Measurements from ENCODE around the gene CTTNBP2. TPM values are rescaled to one million over a fixed set of nuclear protein-coding genes. Genes with fewer than 3 reads are reported as not detected.

Gene CTTNBP2
- polyA plus RNA-seq, 1 donor from 2014 or later, result not detected

DNA sequence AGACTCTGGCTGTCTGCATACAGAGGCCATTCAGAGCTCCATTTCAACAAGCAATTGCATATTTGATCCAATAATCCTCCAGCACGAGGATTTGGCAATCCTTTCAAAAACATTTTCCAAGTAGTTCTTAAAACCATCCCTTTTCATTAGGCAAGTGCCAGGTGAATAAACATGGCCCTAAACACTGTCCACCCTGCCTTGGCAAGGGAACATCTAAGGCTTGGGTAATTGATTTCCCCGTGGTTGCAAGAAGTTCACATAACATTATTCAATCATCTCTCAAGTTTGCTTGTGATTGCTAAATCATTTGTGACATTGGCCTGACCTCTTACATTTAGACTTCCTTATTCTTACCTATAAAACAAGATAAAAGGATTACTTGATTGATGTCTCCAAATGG is 175.2 kb downstream of the CTTNBP2 start:
- Mint-ChIP-seq H3K4me1 (no peaks in the 10 kb centered on the region), H3K9me3 (peaks cover 0 to 5% (median 0%) of the 10 kb centered on the region in 3 donors), H3K36me3 (no peaks in the 10 kb centered on the region), H3K4me3 (no peak overlapping the region), H3K27ac (no peak overlapping the region), H3K27me3 (no peaks in the 10 kb centered on the region)

DNA sequence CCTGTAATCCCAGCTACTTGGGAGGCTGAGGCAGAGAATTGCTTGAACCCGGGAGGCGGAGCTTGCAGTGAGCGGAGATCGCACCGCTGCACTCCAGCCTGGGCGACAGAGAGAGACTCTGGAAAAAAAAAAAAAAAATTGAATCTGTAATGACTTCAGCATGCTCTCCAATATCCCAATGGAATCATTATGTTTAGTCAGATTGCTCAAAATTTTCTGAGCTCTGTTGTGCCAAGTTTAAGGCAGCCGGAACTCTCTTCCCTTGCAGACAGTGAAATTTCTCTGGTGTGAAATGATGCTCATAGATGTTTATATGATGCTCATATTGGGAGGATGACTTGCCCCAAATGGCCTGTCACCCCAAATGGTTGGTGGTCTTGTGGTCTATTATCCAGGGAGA is 180.9 kb downstream of the CTTNBP2 start:
- H3K9me3 Mint-ChIP-seq, result peaks cover 2 to 5% (median 4%) of the 10 kb centered on the region in 3 donors
- no peaks in the 10 kb centered on the region for H3K36me3 Mint-ChIP-seq
- H3K27me3 Mint-ChIP-seq, result no peaks in the 10 kb centered on the region
- no peak overlapping the region for H3K27ac Mint-ChIP-seq
- no peak overlapping the region for H3K4me3 Mint-ChIP-seq
- H3K4me1 Mint-ChIP-seq, result no peaks in the 10 kb centered on the region

DNA sequence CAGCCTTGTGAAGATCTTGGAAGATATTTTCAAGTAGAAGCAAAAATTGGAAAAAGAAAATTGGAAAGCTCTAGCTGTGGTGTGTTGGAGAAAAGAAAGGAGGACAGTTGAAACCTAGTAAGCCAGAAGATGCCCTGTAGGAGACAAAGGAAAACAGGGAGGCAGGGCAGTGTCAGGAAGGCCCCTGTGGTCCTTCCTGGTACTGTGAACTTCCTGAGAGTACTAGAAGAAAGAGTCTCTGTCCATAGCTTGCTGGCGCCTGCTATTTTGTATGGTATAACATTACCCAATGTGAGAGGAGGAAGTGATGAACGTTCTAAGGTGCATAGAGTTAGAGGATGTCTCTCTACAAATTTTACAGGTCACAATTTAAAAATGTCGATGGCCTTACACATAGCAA is 183.1 kb downstream of the CTTNBP2 start:
- Mint-ChIP-seq H3K4me3 (no peak overlapping the region), H3K27ac (no peak overlapping the region)

DNA sequence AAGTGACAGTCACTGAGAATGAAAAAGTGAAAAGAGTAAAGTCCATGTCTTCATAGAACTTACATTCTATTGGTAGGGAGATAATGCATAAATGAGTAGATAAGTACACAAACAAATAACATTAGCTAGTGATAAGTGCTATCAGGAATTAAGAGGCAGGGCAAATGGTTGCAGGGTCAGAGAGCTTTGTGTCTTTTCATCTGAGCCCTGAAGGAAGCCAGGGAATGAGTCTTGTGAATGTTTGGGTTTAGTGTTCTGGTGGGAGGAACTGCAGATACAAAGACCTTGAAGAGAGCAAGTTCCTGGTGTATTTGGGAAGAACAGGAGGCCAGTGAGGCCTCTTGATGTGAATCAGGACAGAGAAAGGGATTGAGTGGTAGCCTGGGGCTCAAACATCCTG is 183.8 kb downstream of the CTTNBP2 start:
- Mint-ChIP-seq H3K27me3 (no peaks in the 10 kb centered on the region), H3K4me1 (no peaks in the 10 kb centered on the region), H3K9me3 (peaks cover 2 to 5% (median 4%) of the 10 kb centered on the region in 3 donors), H3K27ac (no peak overlapping the region), H3K4me3 (no peak overlapping the region), H3K36me3 (no peaks in the 10 kb centered on the region)

More for the DNA sequence above, 183.1 kb downstream of the CTTNBP2 start:
- H3K4me1 Mint-ChIP-seq, result no peaks in the 10 kb centered on the region
- H3K9me3 Mint-ChIP-seq, result peaks cover 2 to 5% (median 4%) of the 10 kb centered on the region in 3 donors
- no peaks in the 10 kb centered on the region for H3K27me3 Mint-ChIP-seq
- H3K36me3 Mint-ChIP-seq, result no peaks in the 10 kb centered on the region

DNA sequence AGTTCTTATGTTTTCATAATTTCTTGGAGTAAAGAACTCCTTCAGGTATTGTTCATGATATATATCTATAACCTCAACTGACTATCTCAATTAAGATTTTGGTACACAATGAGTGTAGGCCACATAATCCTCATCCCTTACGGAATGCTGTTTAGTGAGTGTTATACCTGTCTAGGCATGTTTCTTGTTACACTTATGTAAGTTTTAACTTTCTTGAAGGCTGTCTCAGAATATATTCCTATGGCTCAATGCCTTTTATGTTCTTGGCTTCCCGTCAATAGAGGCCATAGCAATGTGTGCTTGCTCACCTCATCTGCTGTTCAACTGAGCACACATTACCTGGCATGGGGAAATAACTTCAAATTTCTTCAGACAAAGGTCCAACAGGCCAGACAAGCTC is 185.1 kb downstream of the CTTNBP2 start:
- Mint-ChIP-seq H3K36me3 (no peaks in the 10 kb centered on the region), H3K27me3 (no peaks in the 10 kb centered on the region), H3K27ac (no peak overlapping the region), H3K4me1 (no peaks in the 10 kb centered on the region), H3K4me3 (no peak overlapping the region), H3K9me3 (peaks cover 2 to 4% (median 2%) of the 10 kb centered on the region in 3 donors)

DNA sequence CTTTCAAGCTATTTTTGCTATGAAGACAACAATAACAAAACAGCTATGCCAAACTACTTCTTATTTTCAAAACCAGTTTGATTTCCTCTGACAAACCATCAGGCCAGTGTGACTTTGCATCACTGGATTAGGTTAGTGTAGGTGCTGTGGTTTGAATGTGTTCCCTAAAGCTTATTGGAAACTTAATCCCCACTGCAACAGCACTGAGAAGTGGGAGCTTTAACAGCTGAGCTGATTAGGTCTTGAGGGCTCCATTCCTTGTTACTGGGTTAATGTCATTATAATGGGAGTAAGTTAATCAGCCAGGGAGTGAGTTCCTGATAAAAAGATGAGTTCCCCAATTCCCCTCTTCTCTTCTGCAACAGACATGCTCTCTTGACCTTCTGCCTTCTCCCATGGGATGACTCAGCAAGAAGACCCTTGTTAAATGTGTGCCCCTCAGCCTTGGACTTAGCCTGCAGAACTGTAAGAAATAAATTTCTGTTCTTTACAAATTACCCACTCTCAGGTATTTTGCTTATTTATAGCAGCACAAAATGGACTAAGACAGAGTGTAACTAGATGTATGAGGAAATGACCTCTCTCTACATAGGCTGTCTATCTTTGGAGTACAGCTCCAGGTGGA is 186.8 kb downstream of the CTTNBP2 start:
- Mint-ChIP-seq H3K9me3 (peaks cover 2 to 4% (median 2%) of the 10 kb centered on the region in 3 donors), H3K27me3 (no peaks in the 10 kb centered on the region), H3K27ac (no peak overlapping the region), H3K36me3 (no peaks in the 10 kb centered on the region), H3K4me1 (no peaks in the 10 kb centered on the region), H3K4me3 (no peak overlapping the region)

DNA sequence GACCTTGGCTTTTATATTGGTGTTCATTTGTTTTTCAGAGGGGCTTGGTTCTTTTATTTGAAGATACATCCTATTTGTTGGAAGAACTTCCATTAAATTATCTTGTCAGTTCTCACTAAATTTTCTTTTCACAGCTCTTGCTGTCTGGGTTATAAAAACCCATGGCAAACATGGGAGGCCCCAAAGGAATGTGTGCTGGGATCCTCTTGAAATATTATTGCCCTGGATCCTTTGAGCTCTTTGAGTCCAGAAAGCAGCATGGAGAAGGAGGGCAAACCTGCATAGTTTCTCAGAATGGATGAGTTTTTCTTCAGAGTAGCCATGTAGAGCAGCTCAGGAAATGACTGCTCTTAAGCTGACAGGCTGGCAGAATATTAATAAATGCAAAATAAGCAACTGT is 187.4 kb downstream of the CTTNBP2 start:
- Mint-ChIP-seq H3K9me3 (peaks cover 2 to 4% (median 2%) of the 10 kb centered on the region in 3 donors), H3K36me3 (no peaks in the 10 kb centered on the region), H3K27me3 (no peaks in the 10 kb centered on the region), H3K4me3 (no peak overlapping the region), H3K4me1 (no peaks in the 10 kb centered on the region), H3K27ac (no peak overlapping the region)

DNA sequence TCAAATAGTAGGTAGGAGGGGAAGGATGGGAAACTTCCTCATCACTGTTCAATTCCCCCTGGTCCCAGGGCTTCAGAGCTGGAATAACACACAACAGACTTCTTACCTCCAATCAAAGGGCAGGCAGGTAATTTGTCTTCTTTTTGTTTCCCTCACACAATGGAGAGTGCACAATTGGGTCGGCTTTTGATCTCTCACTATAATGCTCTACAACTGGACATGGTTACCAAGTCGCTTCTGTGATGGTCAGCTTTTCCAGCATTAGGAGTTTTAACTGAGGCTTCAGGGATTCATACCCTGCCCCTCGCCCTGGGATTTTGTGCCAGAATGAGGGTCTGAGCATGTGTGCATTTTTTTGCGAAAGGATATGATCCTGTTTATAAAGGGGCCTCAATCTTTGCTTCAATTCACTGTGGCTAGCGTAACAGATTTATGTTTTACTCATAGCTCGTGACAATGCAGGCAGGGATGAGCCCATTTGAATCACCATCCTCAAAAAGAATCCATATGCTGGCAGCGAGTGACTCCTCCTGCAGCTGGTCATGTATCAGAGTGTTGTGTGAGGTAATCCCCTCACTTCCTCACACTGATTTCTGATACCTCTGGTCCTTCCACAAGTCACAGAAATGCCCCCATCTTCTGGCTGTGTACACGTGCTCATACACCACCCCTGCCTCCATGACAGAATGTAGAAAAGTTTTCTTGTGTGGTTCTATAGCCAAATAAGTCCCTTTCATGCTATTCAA is 189.6 kb downstream of the CTTNBP2 start:
- Mint-ChIP-seq H3K4me3 (no peak overlapping the region), H3K36me3 (no peaks in the 10 kb centered on the region), H3K27me3 (no peaks in the 10 kb centered on the region), H3K9me3 (no peaks in the 10 kb centered on the region), H3K27ac (no peak overlapping the region), H3K4me1 (no peaks in the 10 kb centered on the region)

DNA sequence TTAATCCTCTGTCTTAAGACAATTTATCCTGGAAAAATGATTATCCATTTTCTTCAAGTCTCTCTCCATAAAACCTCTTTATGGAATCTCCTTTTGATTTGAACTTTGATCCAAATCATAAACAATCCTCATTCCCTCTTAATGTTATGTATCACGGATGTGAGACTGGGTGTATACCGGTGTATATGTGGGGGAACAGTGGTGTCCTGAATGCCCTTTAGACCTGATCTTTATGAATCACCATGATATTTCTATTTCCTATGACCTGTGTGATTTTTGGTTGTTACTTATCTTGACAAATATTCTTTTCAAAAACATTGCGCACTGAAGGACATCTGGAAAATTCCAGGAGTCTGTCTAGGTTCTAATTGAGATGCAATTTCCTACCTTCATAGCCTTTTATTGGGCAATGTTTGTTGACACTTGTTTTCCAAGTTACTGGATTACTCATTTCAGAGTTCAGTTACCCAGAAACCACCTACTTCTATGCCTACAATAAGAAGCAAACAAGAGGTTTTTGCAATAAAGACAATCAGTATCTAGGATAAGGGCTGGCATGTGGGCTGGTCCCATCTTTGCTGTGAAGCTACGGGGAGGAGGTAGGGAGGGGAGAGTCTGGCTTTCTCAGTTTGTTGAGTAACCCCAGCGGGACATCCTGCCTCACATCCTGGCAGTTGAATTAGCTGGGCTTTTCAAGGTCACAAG is 190.4 kb downstream of the CTTNBP2 start:
- Mint-ChIP-seq H3K36me3 (no peaks in the 10 kb centered on the region), H3K9me3 (no peaks in the 10 kb centered on the region), H3K27ac (no peak overlapping the region), H3K4me3 (no peak overlapping the region), H3K4me1 (no peaks in the 10 kb centered on the region), H3K27me3 (no peaks in the 10 kb centered on the region)

DNA sequence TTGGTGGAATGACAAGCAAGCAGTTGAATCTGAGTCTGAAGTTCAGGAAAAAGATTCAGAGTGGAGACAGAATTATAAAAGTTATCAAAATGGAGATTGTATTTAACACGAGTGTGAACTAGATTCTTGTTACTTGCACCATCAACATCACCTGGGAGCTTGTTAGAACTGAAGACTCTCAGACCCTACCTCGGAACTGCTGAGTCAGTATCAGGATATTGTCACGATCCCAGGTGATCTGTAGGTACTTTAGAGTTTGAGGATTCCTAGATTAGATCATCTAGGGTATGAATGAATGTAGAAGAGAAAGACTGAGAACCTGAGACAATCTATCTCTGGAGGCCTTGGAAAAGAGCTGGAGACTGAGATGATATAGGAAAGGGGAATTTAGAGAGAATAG is 194.1 kb downstream of the CTTNBP2 start:
- Mint-ChIP-seq H3K27me3 (peaks cover 1% of the 10 kb centered on the region), H3K9me3 (no peaks in the 10 kb centered on the region), H3K4me1 (no peaks in the 10 kb centered on the region), H3K36me3 (no peaks in the 10 kb centered on the region), H3K4me3 (no peak overlapping the region), H3K27ac (no peak overlapping the region)

DNA sequence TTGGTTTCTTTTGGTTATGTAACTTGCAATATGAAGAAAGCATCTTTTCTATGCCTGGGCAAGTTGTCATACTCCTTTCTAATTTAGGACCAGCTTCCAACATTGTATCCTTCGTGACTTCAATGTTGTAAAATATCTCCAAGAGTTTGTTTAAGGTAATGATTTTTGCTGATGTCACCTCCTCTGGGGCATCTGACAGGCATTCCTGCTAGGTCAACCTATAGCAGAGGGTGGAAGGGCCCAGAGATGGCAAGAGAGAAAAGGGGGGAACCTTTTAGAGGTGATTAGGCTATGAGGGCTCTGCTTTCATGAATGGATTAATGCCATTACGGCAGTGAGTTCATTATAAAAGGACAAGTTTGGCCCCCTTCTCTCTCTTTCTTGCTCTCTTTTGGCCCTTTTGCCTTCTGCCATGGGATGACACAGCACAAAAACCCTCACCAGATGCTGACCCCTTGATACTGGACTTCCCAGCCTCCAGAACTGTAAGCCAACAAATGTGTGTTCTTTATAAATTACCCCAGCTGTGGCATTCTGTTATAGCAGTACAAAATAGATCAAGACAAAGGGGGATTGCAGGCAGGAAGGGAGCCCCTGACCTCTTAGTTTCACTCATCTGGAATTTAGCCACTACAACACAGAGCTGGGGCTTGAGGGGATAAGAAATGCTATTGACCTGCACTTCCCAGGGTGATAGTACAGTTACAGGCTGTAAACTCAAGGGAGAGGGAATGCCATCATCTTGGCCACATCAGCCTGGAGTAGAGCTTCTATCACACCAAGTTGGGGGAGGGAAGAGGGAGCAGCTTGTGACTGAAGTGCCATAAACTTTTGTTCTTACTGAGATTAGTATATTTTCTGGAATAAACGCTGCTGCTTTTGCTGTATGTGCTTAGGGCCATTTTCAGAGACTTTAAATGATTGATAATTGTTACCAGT is 197.5 kb downstream of the CTTNBP2 start:
- Mint-ChIP-seq H3K27ac (no peak overlapping the region), H3K9me3 (no peaks in the 10 kb centered on the region), H3K4me3 (no peak overlapping the region), H3K27me3 (peaks cover 1% of the 10 kb centered on the region), H3K4me1 (no peaks in the 10 kb centered on the region), H3K36me3 (no peaks in the 10 kb centered on the region)

DNA sequence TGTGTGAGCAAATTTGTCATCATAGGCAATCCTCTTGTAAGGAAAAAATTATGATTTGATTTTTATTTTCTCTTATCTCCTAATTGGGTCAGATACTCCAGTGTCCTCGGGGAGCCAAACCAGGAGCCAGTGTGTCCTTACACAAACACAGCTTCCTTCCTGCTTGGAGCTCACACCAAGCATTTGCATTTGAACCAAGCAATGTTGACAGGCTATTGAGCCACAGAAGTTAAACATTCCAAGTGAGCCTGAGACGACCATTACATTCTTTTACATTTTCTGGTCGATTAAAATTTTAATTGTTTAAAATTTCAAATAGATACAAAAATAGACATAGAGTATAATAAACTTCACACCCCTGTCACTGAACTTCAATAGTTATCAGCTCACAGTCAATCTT is 198.6 kb downstream of the CTTNBP2 start:
- peaks cover 1% of the 10 kb centered on the region for H3K27me3 Mint-ChIP-seq
- no peaks in the 10 kb centered on the region for H3K9me3 Mint-ChIP-seq
- no peak overlapping the region for H3K4me3 Mint-ChIP-seq
- no peaks in the 10 kb centered on the region for H3K36me3 Mint-ChIP-seq
- H3K4me1 Mint-ChIP-seq, result no peaks in the 10 kb centered on the region
- H3K27ac Mint-ChIP-seq, result no peak overlapping the region

DNA sequence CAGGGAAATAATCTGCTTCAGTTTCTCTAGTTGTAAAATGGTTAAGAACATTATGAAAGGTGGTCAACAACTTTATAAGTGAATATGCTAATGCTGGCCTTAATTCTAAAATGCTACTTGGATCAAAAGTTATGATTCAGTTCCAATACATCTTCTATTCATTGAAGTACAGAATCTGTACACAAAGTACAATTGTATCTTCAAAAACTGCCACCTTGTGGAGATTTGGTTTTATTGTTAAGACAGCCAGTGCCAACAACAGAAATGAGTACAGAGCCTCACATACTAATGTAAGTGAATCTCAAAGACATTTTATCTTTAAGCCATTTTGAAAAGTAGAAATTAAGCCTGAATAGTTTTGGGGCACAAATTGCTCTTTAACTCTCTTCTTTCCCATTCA is 199.4 kb downstream of the CTTNBP2 start:
- Mint-ChIP-seq H3K4me3 (no peak overlapping the region), H3K4me1 (no peaks in the 10 kb centered on the region), H3K9me3 (no peaks in the 10 kb centered on the region), H3K27me3 (peaks cover 1% of the 10 kb centered on the region), H3K27ac (no peak overlapping the region), H3K36me3 (no peaks in the 10 kb centered on the region)

DNA sequence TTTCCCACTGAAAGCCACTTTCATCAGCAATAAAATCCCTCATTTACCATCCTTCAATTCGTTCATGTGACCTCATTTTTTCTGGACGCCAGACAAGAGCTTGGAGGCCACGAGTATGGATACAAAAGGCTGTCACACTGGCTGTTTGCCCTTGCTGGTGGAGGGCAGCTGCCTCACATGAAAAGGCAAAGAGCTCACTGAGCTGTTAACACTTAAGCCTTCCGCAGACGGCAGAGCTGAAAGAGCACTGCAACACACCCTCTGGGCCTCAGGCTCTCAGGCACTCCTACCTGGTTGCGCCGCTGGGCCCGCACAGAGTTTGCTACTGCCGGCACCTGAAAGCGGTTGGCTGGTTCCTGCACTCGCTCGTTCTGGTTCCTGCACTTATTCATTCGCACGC is 199.9 kb downstream of the CTTNBP2 start:
- H3K27ac Mint-ChIP-seq, result no peak overlapping the region
- no peaks in the 10 kb centered on the region for H3K9me3 Mint-ChIP-seq
- H3K27me3 Mint-ChIP-seq, result peaks cover 1% of the 10 kb centered on the region
- no peaks in the 10 kb centered on the region for H3K36me3 Mint-ChIP-seq
- no peak overlapping the region for H3K4me3 Mint-ChIP-seq
- no peaks in the 10 kb centered on the region for H3K4me1 Mint-ChIP-seq

DNA sequence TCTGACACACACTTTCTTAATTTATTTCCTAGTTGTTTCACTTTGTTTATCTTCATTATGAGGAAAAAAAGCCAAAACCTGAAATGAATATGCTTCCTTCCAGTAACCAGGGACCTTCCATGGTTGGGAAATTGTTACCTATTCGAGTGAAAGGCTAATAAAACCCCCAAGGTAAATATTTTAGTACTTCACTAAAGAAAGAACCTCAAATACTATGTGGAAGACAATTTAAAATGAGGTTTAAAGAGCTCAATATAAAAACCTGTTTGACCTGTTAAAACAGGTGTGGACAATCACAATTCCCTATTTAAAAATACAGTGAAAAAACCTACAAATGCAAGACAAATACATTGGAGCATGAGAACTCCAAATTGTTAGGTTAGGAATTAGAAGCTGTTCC is 200.8 kb downstream of the CTTNBP2 start:
- H3K27me3 Mint-ChIP-seq, result peaks cover 1% of the 10 kb centered on the region
- no peaks in the 10 kb centered on the region for H3K36me3 Mint-ChIP-seq
- no peaks in the 10 kb centered on the region for H3K4me1 Mint-ChIP-seq
- no peaks in the 10 kb centered on the region for H3K9me3 Mint-ChIP-seq
- H3K4me3 Mint-ChIP-seq, result no peak overlapping the region
- no peak overlapping the region for H3K27ac Mint-ChIP-seq
